ENCODE data around the gene HOXC4. TPM values are rescaled to one million over a fixed set of nuclear protein-coding genes. Genes with fewer than 3 reads are reported as not detected.

The HOXC4 gene
- total RNA-seq = 1 to 10 TPM in 1 of 9 donors, under 1 TPM in 2, not detected in 6; 0.20 to 1.2 (median 0.29) TPM
- polyA plus RNA-seq = under 1 TPM in 1 of 2 donors, not detected in 1; 0.06 TPM
- long read RNA-seq, donor 1 = 0 reads
- long read RNA-seq, donor 2 = 0 reads
- long read RNA-seq, donor 3 = 0 reads

DNA sequence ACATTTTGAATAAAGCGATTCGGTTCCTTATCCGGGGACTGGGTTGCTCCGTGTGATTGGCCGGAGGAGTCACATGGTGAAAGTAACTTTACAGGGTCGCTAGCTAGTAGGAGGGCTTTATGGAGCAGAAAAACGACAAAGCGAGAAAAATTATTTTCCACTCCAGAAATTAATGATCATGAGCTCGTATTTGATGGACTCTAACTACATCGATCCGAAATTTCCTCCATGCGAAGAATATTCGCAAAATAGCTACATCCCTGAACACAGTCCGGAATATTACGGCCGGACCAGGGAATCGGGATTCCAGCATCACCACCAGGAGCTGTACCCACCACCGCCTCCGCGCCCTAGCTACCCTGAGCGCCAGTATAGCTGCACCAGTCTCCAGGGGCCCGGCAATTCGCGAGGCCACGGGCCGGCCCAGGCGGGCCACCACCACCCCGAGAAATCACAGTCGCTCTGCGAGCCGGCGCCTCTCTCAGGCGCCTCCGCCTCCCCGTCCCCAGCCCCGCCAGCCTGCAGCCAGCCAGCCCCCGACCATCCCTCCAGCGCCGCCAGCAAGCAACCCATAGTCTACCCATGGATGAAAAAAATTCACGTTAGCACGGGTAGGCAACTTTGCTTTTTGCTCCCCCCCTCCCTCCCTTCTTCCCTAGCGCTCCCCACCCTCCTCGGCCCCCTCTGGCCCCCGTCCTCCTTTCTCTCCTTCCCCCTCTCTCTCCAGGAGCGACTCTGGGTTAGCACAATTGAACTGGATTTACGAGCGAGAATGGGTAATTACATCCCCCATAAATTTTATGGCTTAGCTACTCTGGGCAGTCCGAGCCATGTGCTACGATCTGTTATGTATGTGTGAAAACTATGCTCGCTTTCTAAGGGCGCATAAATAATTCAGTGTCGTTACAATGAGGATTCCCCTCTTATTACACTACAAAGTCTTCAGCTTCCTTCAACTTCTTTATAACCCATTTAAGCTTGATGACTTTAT lies at the start of gene HOXC4:
Gene HOXC4 (plus strand): TSS at position 85 of the 991 bp plus-strand sequence. CDS start 88 bp downstream, at position 173.
- H3K4me3 ChIP-seq = peak within 1 kb of the TSS; percentile 9 to 55 (median 44)
- TF ChIP-seq, protein P1, sequence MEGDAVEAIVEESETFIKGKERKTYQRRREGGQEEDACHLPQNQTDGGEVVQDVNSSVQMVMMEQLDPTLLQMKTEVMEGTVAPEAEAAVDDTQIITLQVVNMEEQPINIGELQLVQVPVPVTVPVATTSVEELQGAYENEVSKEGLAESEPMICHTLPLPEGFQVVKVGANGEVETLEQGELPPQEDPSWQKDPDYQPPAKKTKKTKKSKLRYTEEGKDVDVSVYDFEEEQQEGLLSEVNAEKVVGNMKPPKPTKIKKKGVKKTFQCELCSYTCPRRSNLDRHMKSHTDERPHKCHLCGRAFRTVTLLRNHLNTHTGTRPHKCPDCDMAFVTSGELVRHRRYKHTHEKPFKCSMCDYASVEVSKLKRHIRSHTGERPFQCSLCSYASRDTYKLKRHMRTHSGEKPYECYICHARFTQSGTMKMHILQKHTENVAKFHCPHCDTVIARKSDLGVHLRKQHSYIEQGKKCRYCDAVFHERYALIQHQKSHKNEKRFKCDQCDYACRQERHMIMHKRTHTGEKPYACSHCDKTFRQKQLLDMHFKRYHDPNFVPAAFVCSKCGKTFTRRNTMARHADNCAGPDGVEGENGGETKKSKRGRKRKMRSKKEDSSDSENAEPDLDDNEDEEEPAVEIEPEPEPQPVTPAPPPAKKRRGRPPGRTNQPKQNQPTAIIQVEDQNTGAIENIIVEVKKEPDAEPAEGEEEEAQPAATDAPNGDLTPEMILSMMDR (IDR thresholded peaks at IDR 0.05) = no peak
- no peak for TF ChIP-seq POLR2A (IDR thresholded peaks at IDR 0.05)
- H3K27me3 ChIP-seq = peaks cover 40 to 98% (median 92%) of the 10 kb centered on the region in 9 donors
- H3K36me3 ChIP-seq = no peaks in the 10 kb centered on the region
- 3 to 5% (median 3%) methylated on average over 31 to 52 of the region's 52 CpGs for WGBS, 4 donors
- no peaks in the 10 kb centered on the region for H3K9me3 ChIP-seq
- intact Hi-C loops (cut with DNase I) = no loop called here
- DNase-seq (no peak), ATAC-seq (peak; percentile 26 to 52 (median 37))
- H3K4me1 ChIP-seq = peaks cover 0 to 12% (median 1%) of the 10 kb centered on the region in 12 donors
- peak within 1 kb of the TSS in 2 of 12 donors; percentile 22 to 24 for H3K27ac ChIP-seq

DNA sequence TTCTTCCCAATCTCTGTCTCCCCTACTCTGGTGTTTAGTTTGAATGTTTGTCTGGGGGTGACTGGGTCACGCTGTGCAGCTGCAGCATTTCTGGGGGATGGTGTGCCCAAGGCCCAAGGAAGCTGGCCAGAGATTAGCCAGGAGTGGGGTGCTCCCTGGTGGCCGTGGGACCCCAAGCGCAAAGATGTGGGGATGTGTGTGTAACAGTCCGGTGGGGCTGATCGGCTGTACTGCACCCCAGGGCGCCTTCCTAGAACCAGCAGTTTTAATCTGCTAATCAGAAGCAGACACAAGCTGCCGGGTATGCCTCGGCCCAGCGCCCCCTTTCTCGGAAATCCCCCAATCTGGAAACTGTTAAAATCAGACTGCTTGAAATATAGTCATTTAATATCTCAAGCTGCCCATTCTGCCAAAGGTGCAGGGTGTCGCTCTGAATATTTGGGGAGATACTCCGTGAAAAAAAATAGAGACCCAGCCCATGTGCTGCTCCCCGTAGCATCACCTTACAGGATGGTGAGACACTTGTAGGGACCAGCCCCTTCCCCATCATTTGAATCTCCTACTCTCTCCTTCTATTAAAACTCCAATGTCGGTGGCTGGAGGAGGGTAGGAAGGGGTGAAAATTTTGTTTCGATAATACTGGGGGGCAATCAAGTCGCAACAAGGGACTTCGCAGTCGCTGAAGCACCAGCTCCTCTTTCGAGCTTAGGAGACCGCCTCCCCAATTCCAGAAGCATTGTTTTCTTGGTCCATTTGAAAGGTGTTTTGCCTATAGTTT lies 49.4 kb upstream of the HOXC4 start:
- TF ChIP-seq POLR2A (IDR thresholded peaks at IDR 0.05) = no peak
- TF ChIP-seq, protein P1 (IDR thresholded peaks at IDR 0.05) = no peak
- 15 to 26% (median 23%) methylated on average over 19 to 20 of the region's 20 CpGs for WGBS, 4 donors
- Histone ChIP-seq H3K4me1 (peaks cover 0 to 26% (median 17%) of the 10 kb centered on the region in 12 donors), H3K4me3 (no peak overlapping the region), H3K27me3 (peaks cover 68 to 100% (median 96%) of the 10 kb centered on the region in 9 donors), H3K27ac (no peak overlapping the region), H3K36me3 (no peaks in the 10 kb centered on the region), H3K9me3 (no peaks in the 10 kb centered on the region)
- intact Hi-C loops (cut with DNase I) = loop anchor here in 1 of 10 donors (10.0 kb wide), 1 partner anchor 371 kb away; no protein-coding TSS in a partner anchor
- DNase-seq (no peak), ATAC-seq (no peak)

DNA sequence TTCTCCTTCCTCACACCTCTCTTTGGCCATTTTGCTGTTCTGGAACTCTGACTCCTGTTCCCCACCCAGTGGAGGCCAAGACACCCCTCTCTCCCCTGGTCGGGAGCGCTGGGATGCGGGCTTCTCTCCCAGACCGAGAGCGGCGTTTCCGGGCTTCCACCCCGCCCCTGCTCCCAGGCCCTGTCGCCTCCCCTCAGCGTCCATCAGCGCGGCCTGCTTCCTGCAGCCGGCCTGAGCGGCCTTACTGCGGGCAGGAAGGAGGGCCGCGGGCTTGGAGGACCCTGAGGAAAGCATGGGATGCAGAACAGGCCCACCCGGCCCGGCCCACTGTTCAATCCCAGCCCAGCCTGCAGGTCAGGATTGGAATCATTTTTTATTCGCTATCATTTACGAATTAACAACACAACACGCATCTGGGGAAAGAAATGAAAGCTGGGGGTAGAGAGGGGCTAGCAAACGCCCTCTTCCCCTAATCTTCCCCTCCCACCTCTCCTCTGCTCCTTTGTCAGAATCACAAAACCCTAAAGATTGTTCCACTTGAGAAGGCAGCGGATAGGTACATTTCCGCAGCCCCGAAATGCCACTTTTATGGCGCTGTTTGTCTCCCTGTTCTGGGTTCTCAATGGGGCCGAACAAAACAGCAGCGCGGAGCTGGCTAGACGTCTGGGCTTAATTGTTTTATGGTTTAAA lies 48.6 kb upstream of the HOXC4 start:
- Histone ChIP-seq H3K4me1 (peaks cover 0 to 27% (median 17%) of the 10 kb centered on the region in 12 donors), H3K9me3 (no peaks in the 10 kb centered on the region), H3K36me3 (no peaks in the 10 kb centered on the region), H3K27ac (no peak overlapping the region), H3K27me3 (peaks cover 70 to 100% (median 96%) of the 10 kb centered on the region in 9 donors), H3K4me3 (no peak overlapping the region)
- 11 to 23% (median 16%) methylated on average over 31 of the region's 31 CpGs for WGBS, 4 donors
- intact Hi-C loops (cut with DNase I) = loop anchor here in 4 of 10 donors (5.0 to 10.0 kb wide), 2 partner anchors 187 to 370 kb away; no protein-coding TSS in a partner anchor
- TF ChIP-seq POLR2A (IDR thresholded peaks at IDR 0.05) = no peak
- TF ChIP-seq, protein P1 (IDR thresholded peaks at IDR 0.05) = no peak
- ATAC-seq = no peak
- no peak for DNase-seq
